ENCODE results near the gene P3H3. TPM values are rescaled to one million over a fixed set of nuclear protein-coding genes. Genes with fewer than 3 reads are reported as not detected.

Gene P3H3
- total RNA-seq, 6 experiments from 2014 or later = 0.98 to 2.1 (median 1.5) TPM

DNA sequence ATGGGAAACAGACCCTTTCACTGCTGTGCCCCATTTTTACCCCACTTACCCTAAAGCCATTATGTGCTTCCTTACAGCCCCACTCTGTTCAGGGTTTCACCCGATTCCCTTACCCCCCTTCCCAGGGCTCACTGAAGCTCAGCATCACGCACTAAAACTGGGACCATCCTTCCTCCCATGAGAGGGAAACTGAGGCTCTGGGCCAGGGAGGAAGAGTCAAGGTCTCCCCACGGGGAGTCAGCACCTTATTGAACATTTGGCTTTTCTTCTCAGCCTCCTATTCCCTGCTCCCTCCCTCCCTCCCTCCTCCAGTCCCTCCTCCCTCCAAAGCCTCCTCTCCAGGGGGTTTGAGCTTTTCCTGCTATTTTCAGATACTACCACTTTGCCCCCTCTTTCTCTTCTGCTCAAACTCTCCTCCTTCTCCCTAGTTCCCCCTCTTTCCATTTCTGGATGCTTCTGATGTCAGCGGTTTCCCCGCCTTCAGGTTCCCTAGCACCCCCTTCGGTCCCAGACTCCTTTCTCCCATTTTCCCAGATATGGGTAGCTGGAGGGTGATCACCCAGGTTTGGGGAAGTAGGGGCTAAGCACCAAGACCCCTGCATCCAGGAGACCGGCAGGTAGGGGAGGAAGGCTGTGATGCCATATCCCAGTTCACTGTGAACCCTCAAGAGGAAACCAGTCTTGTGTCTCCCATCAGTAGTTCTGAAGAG, 5.6 kb upstream of the P3H3 start:
- peaks cover 0 to 5% (median 0%) of the 10 kb centered on the region in 4 donors for H3K4me1 ChIP-seq
- WGBS (ENCODE audit: insufficient coverage, low coverage, low lambda C conversion rate, missing lambda C conversion rate) = 62% methylated on average over 7 of the region's 7 CpGs
- no peaks in the 10 kb centered on the region for H3K36me3 ChIP-seq
- TF ChIP-seq, protein P1, sequence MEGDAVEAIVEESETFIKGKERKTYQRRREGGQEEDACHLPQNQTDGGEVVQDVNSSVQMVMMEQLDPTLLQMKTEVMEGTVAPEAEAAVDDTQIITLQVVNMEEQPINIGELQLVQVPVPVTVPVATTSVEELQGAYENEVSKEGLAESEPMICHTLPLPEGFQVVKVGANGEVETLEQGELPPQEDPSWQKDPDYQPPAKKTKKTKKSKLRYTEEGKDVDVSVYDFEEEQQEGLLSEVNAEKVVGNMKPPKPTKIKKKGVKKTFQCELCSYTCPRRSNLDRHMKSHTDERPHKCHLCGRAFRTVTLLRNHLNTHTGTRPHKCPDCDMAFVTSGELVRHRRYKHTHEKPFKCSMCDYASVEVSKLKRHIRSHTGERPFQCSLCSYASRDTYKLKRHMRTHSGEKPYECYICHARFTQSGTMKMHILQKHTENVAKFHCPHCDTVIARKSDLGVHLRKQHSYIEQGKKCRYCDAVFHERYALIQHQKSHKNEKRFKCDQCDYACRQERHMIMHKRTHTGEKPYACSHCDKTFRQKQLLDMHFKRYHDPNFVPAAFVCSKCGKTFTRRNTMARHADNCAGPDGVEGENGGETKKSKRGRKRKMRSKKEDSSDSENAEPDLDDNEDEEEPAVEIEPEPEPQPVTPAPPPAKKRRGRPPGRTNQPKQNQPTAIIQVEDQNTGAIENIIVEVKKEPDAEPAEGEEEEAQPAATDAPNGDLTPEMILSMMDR (IDR thresholded peaks at IDR 0.05) = no peak
- TF ChIP-seq POLR2A (IDR thresholded peaks at IDR 0.05) = no peak
- DNase-seq (no peak), ATAC-seq (no peak)
- H3K9me3 ChIP-seq = no peaks in the 10 kb centered on the region
- no peaks in the 10 kb centered on the region for H3K27me3 ChIP-seq
- H3K4me3 ChIP-seq = no peak overlapping the region
- intact Hi-C loops (cut with DNase I) = no loop called here
- H3K27ac ChIP-seq = no peak overlapping the region

DNA sequence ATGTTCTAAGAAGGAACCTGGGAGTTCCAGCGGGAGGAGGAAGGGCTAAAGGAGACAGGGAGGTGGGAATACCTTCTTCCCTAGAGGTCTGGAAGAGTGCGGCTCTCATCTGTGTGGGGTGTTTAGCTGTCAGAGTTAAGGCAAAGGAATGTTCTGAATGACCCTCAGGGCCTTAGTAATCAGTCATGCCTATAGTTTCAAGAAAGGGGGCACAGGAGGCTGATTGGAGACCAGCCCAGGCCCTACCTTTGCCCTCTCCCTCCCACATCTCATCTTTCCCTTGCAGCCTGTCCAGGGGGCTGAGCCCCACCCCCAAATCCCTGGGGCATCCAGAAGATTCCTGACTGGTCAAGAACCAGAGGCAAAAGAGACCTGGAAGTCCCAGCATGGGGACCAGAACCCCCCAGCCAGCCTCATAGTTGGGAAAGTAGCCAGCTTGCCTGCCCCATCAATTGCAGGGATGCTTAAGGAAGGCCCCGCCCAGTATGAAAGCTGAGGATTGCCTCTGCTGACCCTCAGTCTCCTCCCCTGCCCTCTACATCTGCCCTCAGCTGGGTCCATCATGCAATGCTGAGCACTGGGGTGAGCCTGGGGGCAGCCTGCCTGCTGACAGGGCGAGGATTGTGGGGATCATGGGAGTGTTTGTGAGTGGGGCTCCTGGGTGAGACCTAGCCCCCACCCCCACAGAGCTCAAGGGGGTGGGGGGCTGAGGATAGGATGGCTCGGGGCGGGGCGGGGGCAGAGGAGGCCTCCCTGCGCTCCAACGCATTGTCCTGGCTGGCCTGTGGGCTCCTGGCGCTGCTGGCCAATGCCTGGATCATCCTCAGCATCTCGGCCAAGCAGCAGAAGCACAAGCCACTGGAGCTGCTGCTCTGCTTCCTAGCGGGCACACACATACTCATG, 4.8 kb upstream of the P3H3 start:
- intact Hi-C loops (cut with DNase I) = no loop called here
- H3K4me3 ChIP-seq = no peak overlapping the region
- no peaks in the 10 kb centered on the region for H3K27me3 ChIP-seq
- H3K27ac ChIP-seq = no peak overlapping the region
- no peaks in the 10 kb centered on the region for H3K9me3 ChIP-seq
- peaks cover 0 to 5% (median 0%) of the 10 kb centered on the region in 4 donors for H3K4me1 ChIP-seq
- no peaks in the 10 kb centered on the region for H3K36me3 ChIP-seq
- WGBS (ENCODE audit: insufficient coverage, low coverage, low lambda C conversion rate, missing lambda C conversion rate) = 64% methylated on average over 4 of the region's 12 CpGs
- ATAC-seq = no peak
- no peak for DNase-seq
- TF ChIP-seq, protein P1 (IDR thresholded peaks at IDR 0.05) = no peak
- no peak for TF ChIP-seq POLR2A (IDR thresholded peaks at IDR 0.05)

DNA sequence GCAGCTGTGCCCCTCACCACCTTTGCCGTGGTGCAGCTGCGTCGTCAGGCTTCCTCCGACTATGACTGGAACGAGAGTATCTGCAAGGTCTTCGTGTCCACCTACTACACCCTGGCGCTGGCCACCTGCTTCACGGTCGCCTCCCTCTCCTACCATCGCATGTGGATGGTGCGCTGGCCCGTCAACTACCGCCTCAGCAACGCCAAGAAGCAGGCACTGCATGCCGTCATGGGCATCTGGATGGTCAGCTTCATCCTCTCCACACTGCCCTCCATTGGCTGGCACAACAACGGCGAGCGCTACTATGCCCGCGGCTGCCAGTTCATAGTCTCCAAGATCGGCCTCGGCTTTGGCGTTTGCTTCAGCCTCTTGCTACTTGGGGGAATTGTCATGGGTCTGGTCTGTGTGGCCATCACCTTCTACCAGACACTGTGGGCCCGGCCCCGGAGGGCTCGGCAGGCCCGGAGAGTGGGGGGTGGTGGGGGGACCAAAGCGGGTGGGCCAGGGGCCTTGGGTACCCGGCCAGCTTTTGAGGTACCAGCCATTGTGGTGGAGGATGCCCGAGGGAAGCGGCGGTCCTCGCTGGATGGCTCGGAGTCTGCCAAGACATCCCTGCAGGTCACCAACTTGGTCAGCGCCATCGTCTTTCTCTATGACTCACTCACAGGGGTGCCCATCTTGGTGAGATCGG, 4.0 kb upstream of the P3H3 start:
- H3K4me1 ChIP-seq = peaks cover 0 to 10% (median 0%) of the 10 kb centered on the region in 4 donors

DNA sequence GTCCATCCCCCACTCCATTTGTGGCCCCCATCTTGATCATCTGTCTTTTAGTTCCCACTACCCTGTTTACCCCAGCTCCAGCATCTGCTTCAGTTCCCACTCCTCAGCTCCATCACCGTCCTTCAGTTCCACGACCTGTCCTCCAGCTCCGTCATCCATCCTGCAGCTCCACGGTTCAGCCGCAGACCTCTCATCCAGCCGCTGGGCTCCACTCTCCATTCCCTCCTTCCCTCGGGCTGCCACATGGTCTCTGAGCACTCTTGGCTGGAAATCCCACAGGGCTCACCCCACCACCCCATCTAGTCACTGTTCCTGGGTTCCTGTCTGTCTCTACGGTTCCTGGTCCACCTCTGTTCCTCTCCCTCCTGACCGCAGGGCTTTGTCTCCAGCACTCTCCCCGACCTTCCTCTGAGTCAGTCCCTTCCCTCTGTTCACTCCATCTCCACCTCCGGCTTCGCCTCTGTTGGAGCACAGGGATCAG, 3.3 kb upstream of the P3H3 start:
- TF ChIP-seq, protein P1 (IDR thresholded peaks at IDR 0.05) = no peak
- TF ChIP-seq POLR2A (IDR thresholded peaks at IDR 0.05) = no peak
- Histone ChIP-seq H3K4me1 (peaks cover 0 to 10% (median 0%) of the 10 kb centered on the region in 4 donors), H3K36me3 (no peaks in the 10 kb centered on the region), H3K9me3 (no peaks in the 10 kb centered on the region), H3K27ac (no peak overlapping the region), H3K4me3 (no peak overlapping the region), H3K27me3 (no peaks in the 10 kb centered on the region)
- DNase-seq (no peak), ATAC-seq (no peak)
- intact Hi-C loops (cut with DNase I) = loop anchor here in 1 of 2 donors (5.0 kb wide), 1 partner anchor 93 kb away; no protein-coding TSS in a partner anchor
- WGBS (ENCODE audit: insufficient coverage, low coverage, low lambda C conversion rate, missing lambda C conversion rate) = 51% methylated on average over 12 of the region's 12 CpGs

More for the DNA sequence above, 4.0 kb upstream of the P3H3 start:
- Histone ChIP-seq H3K27ac (no peak overlapping the region), H3K4me3 (no peak overlapping the region), H3K36me3 (no peaks in the 10 kb centered on the region), H3K9me3 (no peaks in the 10 kb centered on the region), H3K27me3 (no peaks in the 10 kb centered on the region)
- TF ChIP-seq, protein P1 (IDR thresholded peaks at IDR 0.05) = no peak
- no peak for TF ChIP-seq POLR2A (IDR thresholded peaks at IDR 0.05)
- ATAC-seq (no peak), DNase-seq (no peak)
- WGBS (ENCODE audit: insufficient coverage, low coverage, low lambda C conversion rate, missing lambda C conversion rate) = no CpG with 5 or more reads among the region's 37 CpGs
- intact Hi-C loops (cut with DNase I) = no loop called here
